ENCODE results near the gene PEA15.

DNA sequence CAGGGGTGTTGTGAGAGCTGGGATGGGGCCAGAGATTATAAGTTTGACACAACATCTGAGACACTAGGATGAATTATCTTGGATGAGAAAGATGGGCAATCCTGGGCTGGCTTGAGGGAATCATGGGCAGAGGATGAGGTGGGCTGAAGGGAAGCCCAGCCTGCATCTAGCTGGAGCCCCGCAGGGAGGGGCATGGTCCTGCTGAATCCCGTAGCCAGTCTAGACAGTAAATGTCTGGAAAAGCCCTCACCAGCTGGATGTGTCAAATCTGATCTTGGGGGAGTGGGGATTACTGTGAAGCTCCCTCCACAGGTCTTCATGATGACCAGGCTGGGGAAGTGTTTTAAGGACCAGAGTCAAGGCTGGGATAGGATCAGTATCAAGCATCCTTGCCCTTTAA is 18.5 kb upstream of the PEA15 start:
- TF ChIP-seq, protein P1, sequence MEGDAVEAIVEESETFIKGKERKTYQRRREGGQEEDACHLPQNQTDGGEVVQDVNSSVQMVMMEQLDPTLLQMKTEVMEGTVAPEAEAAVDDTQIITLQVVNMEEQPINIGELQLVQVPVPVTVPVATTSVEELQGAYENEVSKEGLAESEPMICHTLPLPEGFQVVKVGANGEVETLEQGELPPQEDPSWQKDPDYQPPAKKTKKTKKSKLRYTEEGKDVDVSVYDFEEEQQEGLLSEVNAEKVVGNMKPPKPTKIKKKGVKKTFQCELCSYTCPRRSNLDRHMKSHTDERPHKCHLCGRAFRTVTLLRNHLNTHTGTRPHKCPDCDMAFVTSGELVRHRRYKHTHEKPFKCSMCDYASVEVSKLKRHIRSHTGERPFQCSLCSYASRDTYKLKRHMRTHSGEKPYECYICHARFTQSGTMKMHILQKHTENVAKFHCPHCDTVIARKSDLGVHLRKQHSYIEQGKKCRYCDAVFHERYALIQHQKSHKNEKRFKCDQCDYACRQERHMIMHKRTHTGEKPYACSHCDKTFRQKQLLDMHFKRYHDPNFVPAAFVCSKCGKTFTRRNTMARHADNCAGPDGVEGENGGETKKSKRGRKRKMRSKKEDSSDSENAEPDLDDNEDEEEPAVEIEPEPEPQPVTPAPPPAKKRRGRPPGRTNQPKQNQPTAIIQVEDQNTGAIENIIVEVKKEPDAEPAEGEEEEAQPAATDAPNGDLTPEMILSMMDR (IDR thresholded peaks at IDR 0.05; ENCODE audit: low read depth, low read length), result no peak
- no peak for TF ChIP-seq POLR2A (IDR thresholded peaks at IDR 0.05; ENCODE audit: extremely low read depth, insufficient read length)
- TF ChIP-seq, protein P2, sequence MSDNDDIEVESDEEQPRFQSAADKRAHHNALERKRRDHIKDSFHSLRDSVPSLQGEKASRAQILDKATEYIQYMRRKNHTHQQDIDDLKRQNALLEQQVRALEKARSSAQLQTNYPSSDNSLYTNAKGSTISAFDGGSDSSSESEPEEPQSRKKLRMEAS (IDR thresholded peaks at IDR 0.05; ENCODE audit: low read depth, low read length), result no peak
